ENCODE results near the gene OAS3. TPM values are rescaled to one million over a fixed set of nuclear protein-coding genes. Genes with fewer than 3 reads are reported as not detected.

OAS3 gene
- total RNA-seq, 2 donors from 2014 or later = 0.64 to 0.84 TPM

DNA sequence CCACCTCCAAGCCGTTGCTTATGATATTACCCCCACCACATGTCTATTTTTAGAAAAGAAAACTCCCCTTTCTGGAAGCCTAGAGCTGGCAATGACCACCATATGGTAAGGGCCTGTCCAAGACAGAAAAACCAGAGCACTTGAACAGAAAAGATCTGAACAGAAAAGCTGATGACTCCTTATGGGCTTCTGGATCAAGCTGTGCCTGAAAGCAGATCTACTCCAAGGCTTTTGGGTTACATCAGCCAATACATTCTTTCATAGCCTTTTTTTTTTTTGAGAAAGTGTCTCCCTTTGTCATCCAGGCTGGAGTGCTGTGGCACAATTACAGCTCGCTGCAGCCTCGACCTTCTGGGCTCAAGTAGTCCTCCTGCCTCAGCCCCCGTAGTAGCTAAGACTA lies 23.3 kb downstream of the OAS3 start:
- TF ChIP-seq, protein P1, sequence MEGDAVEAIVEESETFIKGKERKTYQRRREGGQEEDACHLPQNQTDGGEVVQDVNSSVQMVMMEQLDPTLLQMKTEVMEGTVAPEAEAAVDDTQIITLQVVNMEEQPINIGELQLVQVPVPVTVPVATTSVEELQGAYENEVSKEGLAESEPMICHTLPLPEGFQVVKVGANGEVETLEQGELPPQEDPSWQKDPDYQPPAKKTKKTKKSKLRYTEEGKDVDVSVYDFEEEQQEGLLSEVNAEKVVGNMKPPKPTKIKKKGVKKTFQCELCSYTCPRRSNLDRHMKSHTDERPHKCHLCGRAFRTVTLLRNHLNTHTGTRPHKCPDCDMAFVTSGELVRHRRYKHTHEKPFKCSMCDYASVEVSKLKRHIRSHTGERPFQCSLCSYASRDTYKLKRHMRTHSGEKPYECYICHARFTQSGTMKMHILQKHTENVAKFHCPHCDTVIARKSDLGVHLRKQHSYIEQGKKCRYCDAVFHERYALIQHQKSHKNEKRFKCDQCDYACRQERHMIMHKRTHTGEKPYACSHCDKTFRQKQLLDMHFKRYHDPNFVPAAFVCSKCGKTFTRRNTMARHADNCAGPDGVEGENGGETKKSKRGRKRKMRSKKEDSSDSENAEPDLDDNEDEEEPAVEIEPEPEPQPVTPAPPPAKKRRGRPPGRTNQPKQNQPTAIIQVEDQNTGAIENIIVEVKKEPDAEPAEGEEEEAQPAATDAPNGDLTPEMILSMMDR (conservative IDR thresholded peaks at IDR 0.05) = no peak
- no peak overlapping the region for H3K4me3 ChIP-seq (ENCODE audit: low read length)
- no peaks in the 10 kb centered on the region for H3K4me1 Mint-ChIP-seq
- WGBS, 2 experiments (ENCODE audit: insufficient coverage in 1 of 2, insufficient read length in 1 of 2) = 94% methylated on average over 3 to 4 of the region's 4 CpGs
- H3K27me3 Mint-ChIP-seq (ENCODE audit: insufficient read depth) = peaks cover 19% of the 10 kb centered on the region
- H3K9me3 Mint-ChIP-seq = peaks cover 35% of the 10 kb centered on the region
- H3K4me3 Mint-ChIP-seq = no peak overlapping the region
- H3K27ac ChIP-seq (ENCODE audit: low read depth, low read length) = no peak overlapping the region
- peaks cover 9% of the 10 kb centered on the region for H3K9me3 ChIP-seq (ENCODE audit: control insufficient read depth, low read length)
- H3K27me3 ChIP-seq (ENCODE audit: control insufficient read depth, insufficient read depth, low read length, poor library complexity, severe bottlenecking) = peaks cover 4% of the 10 kb centered on the region
- H3K9ac ChIP-seq (ENCODE audit: extremely low read depth, low read length, poor library complexity, severe bottlenecking) = no peak overlapping the region
- H3K27ac Mint-ChIP-seq = no peak overlapping the region
- H3K4me1 ChIP-seq (ENCODE audit: control insufficient read depth, insufficient read depth, low read length) = no peaks in the 10 kb centered on the region
- no peak for DNase-seq
- no peaks in the 10 kb centered on the region for H3K36me3 Mint-ChIP-seq (ENCODE audit: low read depth)
- no peaks in the 10 kb centered on the region for H3K36me3 ChIP-seq (ENCODE audit: control insufficient read depth, insufficient read depth, low read length)

DNA sequence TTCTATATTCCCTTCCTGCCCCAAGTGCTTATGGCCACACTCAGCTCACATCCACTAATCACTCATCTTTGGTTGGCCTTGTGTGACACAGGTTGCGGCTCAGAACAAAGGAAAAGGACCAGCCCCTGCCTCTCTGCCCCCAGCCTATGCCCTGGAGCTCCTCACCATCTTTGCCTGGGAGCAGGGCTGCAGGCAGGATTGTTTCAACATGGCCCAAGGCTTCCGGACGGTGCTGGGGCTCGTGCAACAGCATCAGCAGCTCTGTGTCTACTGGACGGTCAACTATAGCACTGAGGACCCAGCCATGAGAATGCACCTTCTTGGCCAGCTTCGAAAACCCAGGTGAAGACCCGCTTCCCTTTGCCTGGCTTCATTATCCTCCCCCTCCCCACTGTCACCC lies 24.3 kb downstream of the OAS3 start:
- peak; percentile 31 for DNase-seq
- TF ChIP-seq, protein P1 (conservative IDR thresholded peaks at IDR 0.05) = no peak
- H3K27ac Mint-ChIP-seq = no peak overlapping the region
- H3K4me1 Mint-ChIP-seq = no peaks in the 10 kb centered on the region
- Histone ChIP-seq H3K36me3 (ENCODE audit: control insufficient read depth, insufficient read depth, low read length) (no peaks in the 10 kb centered on the region), H3K4me1 (ENCODE audit: control insufficient read depth, insufficient read depth, low read length) (no peaks in the 10 kb centered on the region), H3K4me3 (ENCODE audit: low read length) (no peak overlapping the region), H3K9ac (ENCODE audit: extremely low read depth, low read length, poor library complexity, severe bottlenecking) (no peak overlapping the region), H3K27ac (ENCODE audit: low read depth, low read length) (no peak overlapping the region), H3K27me3 (ENCODE audit: control insufficient read depth, insufficient read depth, low read length, poor library complexity, severe bottlenecking) (peaks cover 4% of the 10 kb centered on the region), H3K9me3 (ENCODE audit: control insufficient read depth, low read length) (peaks cover 9% of the 10 kb centered on the region)
- no peaks in the 10 kb centered on the region for H3K36me3 Mint-ChIP-seq (ENCODE audit: low read depth)
- 87% methylated on average over 7 of the region's 7 CpGs; no CpG with 5 or more reads in 1 of the 2 experiments for WGBS, 2 experiments (ENCODE audit: insufficient coverage in 1 of 2, insufficient read length in 1 of 2)
- H3K4me3 Mint-ChIP-seq = no peak overlapping the region
- H3K27me3 Mint-ChIP-seq (ENCODE audit: insufficient read depth) = peaks cover 12% of the 10 kb centered on the region
- peaks cover 35% of the 10 kb centered on the region for H3K9me3 Mint-ChIP-seq

DNA sequence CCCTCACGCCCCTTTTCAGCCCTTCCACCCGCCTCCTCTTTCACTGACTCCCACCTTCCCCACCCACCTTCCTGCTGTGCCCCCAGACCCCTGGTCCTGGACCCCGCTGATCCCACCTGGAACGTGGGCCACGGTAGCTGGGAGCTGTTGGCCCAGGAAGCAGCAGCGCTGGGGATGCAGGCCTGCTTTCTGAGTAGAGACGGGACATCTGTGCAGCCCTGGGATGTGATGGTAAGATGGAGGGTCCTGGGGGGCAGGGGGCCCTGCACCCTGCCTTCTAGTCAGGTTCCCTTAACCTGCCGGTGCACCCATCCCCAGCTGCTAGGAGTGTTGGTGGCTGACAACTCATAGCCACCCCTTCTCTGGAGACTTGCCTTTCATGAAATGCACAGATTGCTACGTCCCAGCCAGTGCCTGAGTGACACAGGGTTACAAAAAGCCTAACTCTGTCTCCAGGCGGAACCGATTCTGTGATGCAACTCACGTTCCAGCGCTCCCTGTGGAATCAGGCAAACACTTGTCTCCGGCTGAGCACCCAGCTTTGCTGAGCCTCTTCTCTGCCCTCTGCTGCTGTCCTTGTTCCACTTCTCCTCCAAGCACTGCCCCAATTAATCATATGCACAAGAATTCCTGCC lies 25.1 kb downstream of the OAS3 start:
- H3K27ac Mint-ChIP-seq = no peak overlapping the region

More for the DNA sequence above, 25.1 kb downstream of the OAS3 start:
- Mint-ChIP-seq H3K4me1 (no peaks in the 10 kb centered on the region), H3K4me3 (no peak overlapping the region), H3K27me3 (ENCODE audit: insufficient read depth) (peaks cover 5% of the 10 kb centered on the region), H3K36me3 (ENCODE audit: low read depth) (no peaks in the 10 kb centered on the region), H3K9me3 (peaks cover 29% of the 10 kb centered on the region)
- Histone ChIP-seq H3K27me3 (ENCODE audit: control insufficient read depth, insufficient read depth, low read length, poor library complexity, severe bottlenecking) (peaks cover 4% of the 10 kb centered on the region), H3K27ac (ENCODE audit: low read depth, low read length) (no peak overlapping the region), H3K36me3 (ENCODE audit: control insufficient read depth, insufficient read depth, low read length) (no peaks in the 10 kb centered on the region), H3K9me3 (ENCODE audit: control insufficient read depth, low read length) (peaks cover 9% of the 10 kb centered on the region), H3K9ac (ENCODE audit: extremely low read depth, low read length, poor library complexity, severe bottlenecking) (no peak overlapping the region), H3K4me1 (ENCODE audit: control insufficient read depth, insufficient read depth, low read length) (no peaks in the 10 kb centered on the region), H3K4me3 (ENCODE audit: low read length) (no peak overlapping the region)
- TF ChIP-seq, protein P1 (conservative IDR thresholded peaks at IDR 0.05) = no peak
- DNase-seq = peak; percentile 53
- WGBS, 2 experiments (ENCODE audit: insufficient coverage in 1 of 2, insufficient read length in 1 of 2) = 84 to 87% methylated on average over 10 to 14 of the region's 14 CpGs

All from endodermal cell (in vitro differentiated cells).